ENCODE data around the gene SLC4A4.
A peak's percentile ranks its signal among the peaks of the same experiment; 100 is the strongest.

The SLC4A4 gene

GRCh38 chr4:71356924-71357663 is 18.3 kb downstream of the SLC4A4 start:
- DNase-seq (ENCODE audit: low spot score) = no peak

- DNase-seq (ENCODE audit: low spot score) = no peak
These were observed 22.0 kb downstream of the SLC4A4 start for GRCh38 chr4:71360844-71361243.

GRCh38 chr4:71361476-71361875 is 22.7 kb downstream of the SLC4A4 start:
- no peak for DNase-seq (ENCODE audit: low spot score)

GRCh38 chr4:71366766-71367165 is 27.9 kb downstream of the SLC4A4 start:
- no peak for DNase-seq (ENCODE audit: low spot score)

- DNase-seq (ENCODE audit: low spot score) = no peak
These were observed 28.7 kb downstream of the SLC4A4 start for GRCh38 chr4:71367546-71367945.

GRCh38 chr4:71368906-71369305 is 30.1 kb downstream of the SLC4A4 start:
- DNase-seq (ENCODE audit: low spot score) = no peak

- DNase-seq (ENCODE audit: low spot score) = no peak
These were observed 30.7 kb downstream of the SLC4A4 start for GRCh38 chr4:71369536-71369935.

GRCh38 chr4:71375494-71375893 is 36.7 kb downstream of the SLC4A4 start:
- no peak for DNase-seq (ENCODE audit: low spot score)

- no peak for DNase-seq (ENCODE audit: low spot score)
These were observed 38.7 kb downstream of the SLC4A4 start for GRCh38 chr4:71377561-71377960.

- no peak for DNase-seq (ENCODE audit: low spot score)
These were observed 40.3 kb downstream of the SLC4A4 start for GRCh38 chr4:71379126-71379525.

GRCh38 chr4:71380788-71381187 is 42.0 kb downstream of the SLC4A4 start:
- no peak for DNase-seq (ENCODE audit: low spot score)

- no peak for DNase-seq (ENCODE audit: low spot score)
These were observed 43.5 kb downstream of the SLC4A4 start for GRCh38 chr4:71382125-71382899.

GRCh38 chr4:71382900-71383560 is 44.2 kb downstream of the SLC4A4 start:
- no peak for DNase-seq (ENCODE audit: low spot score)

- no peak for DNase-seq (ENCODE audit: low spot score)
These were observed 45.2 kb downstream of the SLC4A4 start for GRCh38 chr4:71383984-71384383.

- DNase-seq (ENCODE audit: low spot score) = peak; percentile 21
These were observed 50.5 kb downstream of the SLC4A4 start for GRCh38 chr4:71389149-71389827.

GRCh38 chr4:71392109-71392508 is 53.3 kb downstream of the SLC4A4 start:
- DNase-seq (ENCODE audit: low spot score) = no peak

GRCh38 chr4:71396382-71396781 is 57.6 kb downstream of the SLC4A4 start:
- DNase-seq (ENCODE audit: low spot score) = no peak

GRCh38 chr4:71400810-71401209 is 62.0 kb downstream of the SLC4A4 start:
- DNase-seq (ENCODE audit: low spot score) = peak; percentile 53

GRCh38 chr4:71402616-71403015 is 63.8 kb downstream of the SLC4A4 start:
- DNase-seq (ENCODE audit: low spot score) = no peak

GRCh38 chr4:71404049-71404448 is 65.2 kb downstream of the SLC4A4 start:
- no peak for DNase-seq (ENCODE audit: low spot score)

- DNase-seq (ENCODE audit: low spot score) = peak; percentile 38
These were observed 67.0 kb downstream of the SLC4A4 start for GRCh38 chr4:71405791-71406190.

GRCh38 chr4:71406459-71406963 is 67.7 kb downstream of the SLC4A4 start:
- DNase-seq (ENCODE audit: low spot score) = no peak

Data from globus pallidus (tissue), 1 donor.